KOPT-K1 (cell line): ENCODE measurements around the gene ZNF75A.
A peak's percentile ranks its signal among the peaks of the same experiment; 100 is the strongest.

Experiments used
- H3K27ac ChIP-seq: fragments of 200-600 bp; sonication (generic); 2 replicates; pipeline ENCODE4 v1.5.1; 2016; ENCODE audit warnings: antibody characterized with exemption, mild to moderate bottlenecking, low read depth, low read length; ENCODE audit not compliant: poor library complexity, severe bottlenecking
- H3K36me3 ChIP-seq: fragments of 200-600 bp; sonication (generic); 2 replicates; pipeline ENCODE4 v1.5.1; 2017; ENCODE audit warnings: antibody characterized with exemption, mild to moderate bottlenecking, low read length, moderate library complexity; ENCODE audit not compliant: insufficient read depth
- H3K9me3 ChIP-seq: fragments of 200-600 bp; sonication (generic); 2 replicates; pipeline ENCODE4 v1.5.1; 2017; ENCODE audit warnings: antibody characterized with exemption, low read length, mild to moderate bottlenecking; ENCODE audit not compliant: insufficient read depth, poor library complexity, severe bottlenecking

Gene ZNF75A

GRCh38 chr16:3281222-3281820 is 24.0 kb upstream of the ZNF75A start:
- Histone ChIP-seq H3K36me3 (peaks cover 16% of the 10 kb centered on the region), H3K27ac (no peak overlapping the region), H3K9me3 (peaks cover 10% of the 10 kb centered on the region)

- H3K27ac ChIP-seq, result peak overlapping the region; percentile 95
- peaks cover 19% of the 10 kb centered on the region for H3K9me3 ChIP-seq
- peaks cover 25% of the 10 kb centered on the region for H3K36me3 ChIP-seq
Observed at GRCh38 chr16:3282103-3282729, 23.1 kb upstream of the ZNF75A start.

GRCh38 chr16:3282730-3283542 is 22.4 kb upstream of the ZNF75A start, which contains the start of gene ZNF263:
Gene ZNF263, plus strand, starts transcription at chr16:3283491. Its CDS starts 328 bp downstream, at chr16:3283819.
- H3K9me3 ChIP-seq, result peaks cover 26% of the 10 kb centered on the region

GRCh38 chr16:3283543-3284447 is 21.5 kb upstream of the ZNF75A start:
- Histone ChIP-seq H3K36me3 (peaks cover 41% of the 10 kb centered on the region), H3K27ac (peak overlapping the region; percentile 95), H3K9me3 (peaks cover 35% of the 10 kb centered on the region)

More at GRCh38 chr16:3282730-3283542, 22.4 kb upstream of the ZNF75A start, which contains the start of gene ZNF263:
- H3K27ac ChIP-seq, result peak within 1 kb of the TSS; percentile 95
- peaks cover 32% of the 10 kb centered on the region for H3K36me3 ChIP-seq

GRCh38 chr16:3285131-3285530 is 20.2 kb upstream of the ZNF75A start:
- Histone ChIP-seq H3K9me3 (peaks cover 48% of the 10 kb centered on the region), H3K36me3 (peaks cover 54% of the 10 kb centered on the region), H3K27ac (no peak overlapping the region)

- Histone ChIP-seq H3K27ac (no peak overlapping the region), H3K36me3 (peaks cover 97% of the 10 kb centered on the region), H3K9me3 (peaks cover 98% of the 10 kb centered on the region)
Observed at GRCh38 chr16:3289998-3290673, 15.2 kb upstream of the ZNF75A start.

GRCh38 chr16:3292604-3293003 is 12.7 kb upstream of the ZNF75A start:
- H3K36me3 ChIP-seq, result peaks cover 87% of the 10 kb centered on the region
- no peak overlapping the region for H3K27ac ChIP-seq
- peaks cover 93% of the 10 kb centered on the region for H3K9me3 ChIP-seq

- H3K36me3 ChIP-seq, result peaks cover 75% of the 10 kb centered on the region
- H3K9me3 ChIP-seq, result peaks cover 72% of the 10 kb centered on the region
Observed at GRCh38 chr16:3295209-3295608, 10.1 kb upstream of the ZNF75A start.

GRCh38 chr16:3295783-3296182 is 9.5 kb upstream of the ZNF75A start:
- Histone ChIP-seq H3K9me3 (peaks cover 67% of the 10 kb centered on the region), H3K27ac (no peak overlapping the region), H3K36me3 (peaks cover 69% of the 10 kb centered on the region)

More at GRCh38 chr16:3295209-3295608, 10.1 kb upstream of the ZNF75A start:
- H3K27ac ChIP-seq, result no peak overlapping the region

- Histone ChIP-seq H3K27ac (no peak overlapping the region), H3K9me3 (peaks cover 60% of the 10 kb centered on the region), H3K36me3 (peaks cover 34% of the 10 kb centered on the region)
Observed at GRCh38 chr16:3304370-3304769, 927 bp upstream of the ZNF75A start.

- Histone ChIP-seq H3K36me3 (peaks cover 32% of the 10 kb centered on the region), H3K27ac (peak overlapping the region; percentile 77), H3K9me3 (peaks cover 76% of the 10 kb centered on the region)
Observed at GRCh38 chr16:3306078-3306477, 781 bp downstream of the ZNF75A start.

GRCh38 chr16:3311496-3311895 is 6.2 kb downstream of the ZNF75A start:
- H3K36me3 ChIP-seq, result peaks cover 69% of the 10 kb centered on the region
- peaks cover 97% of the 10 kb centered on the region for H3K9me3 ChIP-seq
- no peak overlapping the region for H3K27ac ChIP-seq

GRCh38 chr16:3317315-3317999 is 12.2 kb downstream of the ZNF75A start:
- Histone ChIP-seq H3K36me3 (peaks cover 60% of the 10 kb centered on the region), H3K27ac (no peak overlapping the region), H3K9me3 (peaks cover 97% of the 10 kb centered on the region)
